Measurements from ENCODE around the gene BLOC1S5. TPM values are rescaled to one million over a fixed set of nuclear protein-coding genes. Genes with fewer than 3 reads are reported as not detected.

The BLOC1S5 gene
- polyA plus RNA-seq, 1 donor (not counting 4 experiments of a cell fraction or from before 2014, with no cell fraction given): 8.8 TPM

DNA sequence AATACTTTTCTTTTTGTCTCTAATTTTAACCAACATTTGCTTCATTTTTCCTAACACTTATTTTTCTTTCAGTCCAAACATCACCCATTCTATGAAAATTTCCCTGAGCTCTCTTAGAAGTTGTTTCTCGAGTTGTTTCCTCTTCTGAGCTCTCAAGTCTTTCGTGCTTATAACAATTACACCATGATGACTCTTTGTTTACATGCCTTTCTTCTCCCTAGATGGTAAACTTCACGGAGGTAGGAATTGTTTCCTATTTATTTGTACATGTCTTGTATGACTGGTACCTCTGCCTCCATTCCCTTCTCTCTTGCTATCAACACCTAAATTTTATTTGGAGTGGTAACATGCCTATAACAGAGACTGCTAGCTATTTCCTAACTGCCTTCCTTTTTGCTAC, 6.4 kb downstream of the BLOC1S5 start:
- Histone ChIP-seq H3K79me2 (ENCODE audit: control insufficient read depth, insufficient read depth, low read length) (no peaks in the 10 kb centered on the region), H3K9me3 (ENCODE audit: control insufficient read depth, low read depth, low read length) (no peaks in the 10 kb centered on the region), H3K9ac (ENCODE audit: control insufficient read depth, extremely low read depth, insufficient read depth, low read length) (no peak overlapping the region), H3K4me2 (ENCODE audit: control insufficient read depth, extremely low read depth, insufficient read depth, low read depth, low read length) (no peak overlapping the region), H3K4me1 (ENCODE audit: control insufficient read depth, extremely low read depth, insufficient read depth, low read length) (no peaks in the 10 kb centered on the region), H3K27ac (ENCODE audit: control insufficient read depth, insufficient read depth, low read length) (no peak overlapping the region), H3K9me1 (ENCODE audit: control insufficient read depth, extremely low read depth, insufficient read depth, low read length) (no peaks in the 10 kb centered on the region), H2AFZ (ENCODE audit: control insufficient read depth, low read length) (no peak overlapping the region), H3K36me3 (ENCODE audit: control insufficient read depth in 2 of 2, extremely low read depth in 1 of 2, insufficient read depth in 2 of 2, low read length in 2 of 2) (peaks cover 3% of the 10 kb centered on the region in 2 experiments), H4K20me1 (ENCODE audit: control insufficient read depth, extremely low read depth, insufficient read depth, low read length) (peaks cover 2% of the 10 kb centered on the region), H3K4me3 (ENCODE audit: control insufficient read depth in 2 of 3, extremely low read depth in 1 of 3, insufficient read depth in 2 of 3, low read depth in 1 of 3, low read length in 3 of 3) (no peak overlapping the region), H3K27me3 (ENCODE audit: control insufficient read depth, extremely low read depth, insufficient read depth, low read length) (no peaks in the 10 kb centered on the region)
- dilution Hi-C loops (cut with MboI; ENCODE audit: extremely low pct_ligation_motif_present, low sequenced_read_pairs): no loop called here
- TF ChIP-seq EZH2 (IDR thresholded peaks at IDR 0.05; ENCODE audit: low read length) (no peak), CTCF (optimal IDR thresholded peaks at IDR 0.05 in 1 of 3, IDR thresholded peaks at IDR 0.05 in 1 of 3, conservative IDR thresholded peaks at IDR 0.05 in 1 of 3; ENCODE audit: extremely low read depth in 1 of 3, insufficient read depth in 2 of 3, low read length in 3 of 3) (no peak)
- DNase-seq (ENCODE audit: low read depth, low spot score) (no peak), FAIRE-seq (no peak)

GRCh38 chr6:8057263-8057662, 6.9 kb downstream of the BLOC1S5 start:
- H3K4me1 ChIP-seq (ENCODE audit: control insufficient read depth, extremely low read depth, insufficient read depth, low read length): no peaks in the 10 kb centered on the region
- H3K9me3 ChIP-seq (ENCODE audit: control insufficient read depth, low read depth, low read length): no peaks in the 10 kb centered on the region
- H2AFZ ChIP-seq (ENCODE audit: control insufficient read depth, low read length): no peak overlapping the region
- H3K79me2 ChIP-seq (ENCODE audit: control insufficient read depth, insufficient read depth, low read length): no peaks in the 10 kb centered on the region
- H4K20me1 ChIP-seq (ENCODE audit: control insufficient read depth, extremely low read depth, insufficient read depth, low read length): peaks cover 2% of the 10 kb centered on the region
- no peaks in the 10 kb centered on the region for H3K27me3 ChIP-seq (ENCODE audit: control insufficient read depth, extremely low read depth, insufficient read depth, low read length)
- no peak for FAIRE-seq
- peaks cover 3% of the 10 kb centered on the region in 2 experiments for H3K36me3 ChIP-seq (ENCODE audit: control insufficient read depth in 2 of 2, extremely low read depth in 1 of 2, insufficient read depth in 2 of 2, low read length in 2 of 2)
- no peak for DNase-seq (ENCODE audit: low read depth, low spot score)
- no peak overlapping the region for H3K4me2 ChIP-seq (ENCODE audit: control insufficient read depth, extremely low read depth, insufficient read depth, low read depth, low read length)
- no peaks in the 10 kb centered on the region for H3K9me1 ChIP-seq (ENCODE audit: control insufficient read depth, extremely low read depth, insufficient read depth, low read length)
- no peak overlapping the region for H3K27ac ChIP-seq (ENCODE audit: control insufficient read depth, insufficient read depth, low read length)
- dilution Hi-C loops (cut with MboI; ENCODE audit: extremely low pct_ligation_motif_present, low sequenced_read_pairs): no loop called here
- TF ChIP-seq CTCF (optimal IDR thresholded peaks at IDR 0.05 in 1 of 3, IDR thresholded peaks at IDR 0.05 in 1 of 3, conservative IDR thresholded peaks at IDR 0.05 in 1 of 3; ENCODE audit: extremely low read depth in 1 of 3, insufficient read depth in 2 of 3, low read length in 3 of 3) (no peak), EZH2 (IDR thresholded peaks at IDR 0.05; ENCODE audit: low read length) (no peak)
- no peak overlapping the region for H3K4me3 ChIP-seq (ENCODE audit: control insufficient read depth in 2 of 3, extremely low read depth in 1 of 3, insufficient read depth in 2 of 3, low read depth in 1 of 3, low read length in 3 of 3)
- no peak overlapping the region for H3K9ac ChIP-seq (ENCODE audit: control insufficient read depth, extremely low read depth, insufficient read depth, low read length)
